SU-DHL-6 (cell line): ENCODE data around the gene HES4.

ENCODE experiments used
- CTCF ChIP-seq: fragments of 200-600 bp; sonication (generic); IDR thresholded peaks from one replicate; pipeline ENCODE4 v1.5.1; 2017; ENCODE audit warnings: antibody characterized with exemption, mild to moderate bottlenecking, low read length, moderate library complexity; ENCODE audit not compliant: insufficient read depth, poor library complexity, severe bottlenecking
- EZH2phosphoT487 ChIP-seq: fragments of 200-600 bp; sonication (generic), shearing (Covaris generic); conservative IDR thresholded peaks from 2 replicates; pipeline ENCODE4 v1.6.1; 2018; ENCODE audit warnings: mild to moderate bottlenecking, antibody characterized with exemption, low read length, moderate library complexity, mixed read lengths

GRCh38 chr1:1044455-1045078, 44.7 kb upstream of the HES4 start:
- TF ChIP-seq CTCF: no peak
- TF ChIP-seq EZH2phosphoT487: no peak
